Measurements from ENCODE around the gene RBM23. TPM values are rescaled to one million over a fixed set of nuclear protein-coding genes. Genes with fewer than 3 reads are reported as not detected.

RBM23 gene
- total RNA-seq, 1 experiment from 2014 or later: 42.4 TPM

GRCh38 chr14:22844221-22845102, 74.5 kb downstream of the RBM23 start (continued):
- TF ChIP-seq CREB1 (CRISPR knock-in tag; IDR thresholded peaks at IDR 0.05) (no peak), ARID4B (CRISPR knock-in tag; IDR thresholded peaks at IDR 0.05; ENCODE audit: borderline replicate concordance) (no peak)

Other genes with a start within 250 kb of the RBM23 start
- 133 to 138 TPM (median 135 TPM) in 3 replicates for gene OXA1L, start 152.5 kb downstream of the RBM23 start, total RNA-seq (2021)
- gene SLC7A7, start 103.7 kb downstream of the RBM23 start, total RNA-seq (2021): 3.0 to 4.3 TPM (median 4.2 TPM) in 3 replicates
- gene MRPL52, start 89.3 kb downstream of the RBM23 start, total RNA-seq (2021): 170 to 200 TPM (median 200 TPM) in 3 replicates
- 81.6 to 94.4 TPM (median 83.9 TPM) in 3 replicates for gene MMP14, start 82.6 kb downstream of the RBM23 start, total RNA-seq (2021)
- 18.4 to 24.0 TPM (median 19.0 TPM) in 3 replicates for gene LRP10, start 47.4 kb downstream of the RBM23 start, total RNA-seq (2021)
- gene REM2, start 35.9 kb downstream of the RBM23 start, total RNA-seq (2021): 1.1 to 1.5 TPM (median 1.5 TPM) in 3 replicates
- 119 to 124 TPM (median 123 TPM) in 3 replicates for gene PRMT5, start 10.2 kb upstream of the RBM23 start, total RNA-seq (2021)
- gene HAUS4, start 37.9 kb upstream of the RBM23 start, total RNA-seq (2021): 52.4 to 57.6 TPM (median 53.5 TPM) in 3 replicates
- 28.8 to 35.8 TPM (median 33.8 TPM) in 3 replicates for gene AJUBA, start 63.4 kb upstream of the RBM23 start, total RNA-seq (2021)
- 8.1 to 12.8 TPM (median 11.9 TPM) in 3 replicates for gene C14orf93, start 91.0 kb upstream of the RBM23 start, total RNA-seq (2021)
- gene PSMB5, start 115.8 kb upstream of the RBM23 start, total RNA-seq (2021): 200 to 224 TPM (median 203 TPM) in 3 replicates
- gene PSMB11, start 123.1 kb upstream of the RBM23 start, total RNA-seq (2021): not detected in 3 replicates
- gene CDH24, start 138.4 kb upstream of the RBM23 start, total RNA-seq (2021): 17.9 to 18.8 TPM (median 18.8 TPM) in 3 replicates
- gene ACIN1, start 176.0 kb upstream of the RBM23 start, total RNA-seq (2021): 196 to 229 TPM (median 204 TPM) in 3 replicates
- 67.8 to 81.3 TPM (median 71.3 TPM) in 3 replicates for gene C14orf119, start 176.4 kb upstream of the RBM23 start, total RNA-seq (2021)
- gene CIROP, start 185.8 kb upstream of the RBM23 start, total RNA-seq (2021): 0.07 to 0.11 TPM in 2 of 3 replicates, not detected in the other
- not detected in 3 replicates for gene CEBPE, start 200.1 kb upstream of the RBM23 start, total RNA-seq (2021)

All from WTC11 (cell line).